ENCODE results near the gene XRN2. TPM values are rescaled to one million over a fixed set of nuclear protein-coding genes. Genes with fewer than 3 reads are reported as not detected.

XRN2 gene
- total RNA-seq, 1 donor from 2014 or later, result 239 TPM

DNA sequence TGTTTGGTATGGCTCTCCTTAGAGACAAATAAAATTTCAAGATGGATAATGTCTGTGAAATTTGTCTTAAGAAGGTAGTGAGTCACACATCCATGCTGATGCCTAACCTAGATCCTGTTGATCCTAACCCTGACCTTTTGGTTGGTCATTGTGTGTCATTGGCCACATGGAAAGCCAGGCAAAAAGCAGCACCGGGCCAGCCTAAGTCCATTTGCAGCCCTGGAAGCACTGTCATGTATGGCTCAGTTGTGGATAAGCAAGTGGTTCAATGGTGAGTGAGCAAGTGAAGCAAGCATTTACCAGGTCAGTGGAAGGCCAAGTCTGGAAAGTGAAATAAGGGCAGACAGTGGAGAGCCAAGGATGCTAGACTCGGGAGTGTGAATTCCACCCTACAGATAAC lies 12.1 kb upstream of the XRN2 start:
- Histone ChIP-seq H3K9me3 (ENCODE audit: low read depth) (no peaks in the 10 kb centered on the region), H3K79me2 (ENCODE audit: low read depth) (no peaks in the 10 kb centered on the region), H3K27me3 (no peaks in the 10 kb centered on the region), H4K20me1 (ENCODE audit: low read depth) (no peaks in the 10 kb centered on the region), H2AFZ (replicated peaks) (no peak overlapping the region), H3K4me1 (no peaks in the 10 kb centered on the region), H3F3A (ENCODE audit: low read depth) (no peaks in the 10 kb centered on the region), H3K27ac (no peak overlapping the region), H3K36me3 (no peaks in the 10 kb centered on the region), H3K9ac (no peak overlapping the region), H3K4me2 (no peak overlapping the region), H3K4me3 (no peak overlapping the region)
- no peak for DNase-seq (ENCODE audit: low spot score)
- no peak overlapping the region for H3K4me3 Mint-ChIP-seq
- H3K4me1 Mint-ChIP-seq, result peaks cover 2% of the 10 kb centered on the region
- no peak overlapping the region for H3K27ac Mint-ChIP-seq
- TF ChIP-seq EZH2 (IDR thresholded peaks at IDR 0.05) (no peak), EZH2phosphoT487 (IDR thresholded peaks at IDR 0.05) (no peak)
- TF ChIP-seq, protein P1, sequence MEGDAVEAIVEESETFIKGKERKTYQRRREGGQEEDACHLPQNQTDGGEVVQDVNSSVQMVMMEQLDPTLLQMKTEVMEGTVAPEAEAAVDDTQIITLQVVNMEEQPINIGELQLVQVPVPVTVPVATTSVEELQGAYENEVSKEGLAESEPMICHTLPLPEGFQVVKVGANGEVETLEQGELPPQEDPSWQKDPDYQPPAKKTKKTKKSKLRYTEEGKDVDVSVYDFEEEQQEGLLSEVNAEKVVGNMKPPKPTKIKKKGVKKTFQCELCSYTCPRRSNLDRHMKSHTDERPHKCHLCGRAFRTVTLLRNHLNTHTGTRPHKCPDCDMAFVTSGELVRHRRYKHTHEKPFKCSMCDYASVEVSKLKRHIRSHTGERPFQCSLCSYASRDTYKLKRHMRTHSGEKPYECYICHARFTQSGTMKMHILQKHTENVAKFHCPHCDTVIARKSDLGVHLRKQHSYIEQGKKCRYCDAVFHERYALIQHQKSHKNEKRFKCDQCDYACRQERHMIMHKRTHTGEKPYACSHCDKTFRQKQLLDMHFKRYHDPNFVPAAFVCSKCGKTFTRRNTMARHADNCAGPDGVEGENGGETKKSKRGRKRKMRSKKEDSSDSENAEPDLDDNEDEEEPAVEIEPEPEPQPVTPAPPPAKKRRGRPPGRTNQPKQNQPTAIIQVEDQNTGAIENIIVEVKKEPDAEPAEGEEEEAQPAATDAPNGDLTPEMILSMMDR (IDR thresholded peaks at IDR 0.05), result no peak
- H3K36me3 Mint-ChIP-seq, result no peaks in the 10 kb centered on the region
- H3K9me3 Mint-ChIP-seq, result no peaks in the 10 kb centered on the region
- H3K27me3 Mint-ChIP-seq (ENCODE audit: insufficient read depth, low read depth), result peaks cover 5% of the 10 kb centered on the region

DNA sequence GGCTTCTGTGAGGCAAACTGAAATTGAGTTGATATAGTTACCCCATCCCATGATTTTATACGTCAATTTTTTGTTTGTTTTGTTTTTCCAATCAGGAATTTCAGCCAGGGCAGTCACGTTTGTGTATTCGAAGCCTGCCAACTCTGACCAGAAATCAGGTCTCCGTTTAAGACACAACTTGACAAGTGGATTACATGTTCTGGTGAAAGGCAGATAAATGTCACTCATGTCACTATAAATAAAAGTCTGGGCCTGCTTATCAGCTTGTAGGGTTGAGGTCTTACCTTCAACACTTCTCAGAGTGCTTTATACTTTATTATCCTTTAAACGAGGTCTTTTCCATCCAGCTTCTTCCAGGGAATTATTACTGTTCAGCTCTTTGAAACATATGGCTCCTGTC lies 8.4 kb upstream of the XRN2 start:
- no peaks in the 10 kb centered on the region for H3K4me1 ChIP-seq
- no peaks in the 10 kb centered on the region for H3K9me3 ChIP-seq (ENCODE audit: low read depth)
- no peak overlapping the region for H3K27ac Mint-ChIP-seq
- DNase-seq (ENCODE audit: low spot score), result no peak
- TF ChIP-seq, protein P1 (IDR thresholded peaks at IDR 0.05), result no peak
- TF ChIP-seq EZH2 (IDR thresholded peaks at IDR 0.05) (no peak), EZH2phosphoT487 (IDR thresholded peaks at IDR 0.05) (no peak)
- no peaks in the 10 kb centered on the region for H3K4me1 Mint-ChIP-seq
- H4K20me1 ChIP-seq (ENCODE audit: low read depth), result no peaks in the 10 kb centered on the region
- H3K9ac ChIP-seq, result no peak overlapping the region
- no peak overlapping the region for H3K4me3 ChIP-seq
- no peak overlapping the region for H3K27ac ChIP-seq
- no peak overlapping the region for H2AFZ ChIP-seq (replicated peaks)
- no peaks in the 10 kb centered on the region for H3K36me3 Mint-ChIP-seq
- no peaks in the 10 kb centered on the region for H3K79me2 ChIP-seq (ENCODE audit: low read depth)
- H3K27me3 Mint-ChIP-seq (ENCODE audit: insufficient read depth, low read depth), result no peaks in the 10 kb centered on the region
- H3K27me3 ChIP-seq, result no peaks in the 10 kb centered on the region
- H3K4me3 Mint-ChIP-seq, result no peak overlapping the region
- no peaks in the 10 kb centered on the region for H3K9me3 Mint-ChIP-seq
- H3K36me3 ChIP-seq, result no peaks in the 10 kb centered on the region
- H3K4me2 ChIP-seq, result no peak overlapping the region
- no peaks in the 10 kb centered on the region for H3F3A ChIP-seq (ENCODE audit: low read depth)

GRCh38 chr20:21301940-21302663 lies 1.0 kb upstream of the XRN2 start:
- DNase-seq (ENCODE audit: low spot score), result no peak
- H3K36me3 ChIP-seq, result no peaks in the 10 kb centered on the region
- no peak for TF ChIP-seq EZH2phosphoT487 (IDR thresholded peaks at IDR 0.05)
- TF ChIP-seq, protein P1 (IDR thresholded peaks at IDR 0.05), result no peak
- TF ChIP-seq EZH2 (IDR thresholded peaks at IDR 0.05), result no peak
- H3K4me1 ChIP-seq, result peaks cover 11% of the 10 kb centered on the region
- peaks cover 28% of the 10 kb centered on the region for H3K79me2 ChIP-seq (ENCODE audit: low read depth)
- H3K9me3 Mint-ChIP-seq, result no peaks in the 10 kb centered on the region
- peaks cover 17% of the 10 kb centered on the region for H4K20me1 ChIP-seq (ENCODE audit: low read depth)
- H3F3A ChIP-seq (ENCODE audit: low read depth), result peaks cover 15% of the 10 kb centered on the region
- peak overlapping the region; percentile 89 for H3K9ac ChIP-seq
- H3K4me3 ChIP-seq, result peak overlapping the region; percentile 95
- peak overlapping the region; percentile 97 for H3K4me3 Mint-ChIP-seq
- H3K27ac Mint-ChIP-seq, result peak overlapping the region; percentile 2
- peak overlapping the region; percentile 91 for H3K4me2 ChIP-seq
- no peaks in the 10 kb centered on the region for H3K27me3 ChIP-seq
- H3K36me3 Mint-ChIP-seq, result peaks cover 8% of the 10 kb centered on the region
- no peaks in the 10 kb centered on the region for H3K27me3 Mint-ChIP-seq (ENCODE audit: insufficient read depth, low read depth)
- no peaks in the 10 kb centered on the region for H3K9me3 ChIP-seq (ENCODE audit: low read depth)
- peaks cover 21% of the 10 kb centered on the region for H3K4me1 Mint-ChIP-seq
- H2AFZ ChIP-seq (replicated peaks), result no peak overlapping the region
- no peak overlapping the region for H3K27ac ChIP-seq
